Hematopoietic multipotent progenitor cell treated with erythropoietin and hydrocortisone succinate and interleukin-3 and kit ligand, for 4 days (in vitro differentiated cells): Measurements from ENCODE around the gene EHMT1.

Experiments
- DNase-seq: peaks from one replicate; pipeline ENCODE4 v3.0.0-alpha.2; 2015

The EHMT1 gene

GRCh38 chr9:137618105-137619067 lies at the start of gene EHMT1:
Gene EHMT1, plus strand, starts transcription at chr9:137619005. Its CDS starts 24 bp downstream, at chr9:137619029.
- DNase-seq, result peak; percentile 94

- no peak for DNase-seq
These were observed 49.1 kb upstream of the EHMT1 start for GRCh38 chr9:137569609-137570203.

GRCh38 chr9:137570566-137570965 lies 48.2 kb upstream of the EHMT1 start:
- no peak for DNase-seq

- no peak for DNase-seq
These were observed 44.6 kb upstream of the EHMT1 start for GRCh38 chr9:137574192-137574591.

- peak; percentile 16 for DNase-seq
These were observed 43.5 kb upstream of the EHMT1 start for GRCh38 chr9:137575364-137575715.

- DNase-seq, result peak; percentile 26
These were observed 42.9 kb upstream of the EHMT1 start for GRCh38 chr9:137575716-137576411.

- DNase-seq, result peak; percentile 97
These were observed 40.1 kb upstream of the EHMT1 start, which contains the start of gene DPH7 for GRCh38 chr9:137578518-137579258. Gene DPH7, minus strand, starts transcription at chr9:137578925. Its CDS starts 148 bp downstream, at chr9:137578777.

GRCh38 chr9:137579259-137579604 lies 39.6 kb upstream of the EHMT1 start:
- DNase-seq, result no peak

GRCh38 chr9:137580209-137580953 lies 38.4 kb upstream of the EHMT1 start:
- peak; percentile 32 for DNase-seq

GRCh38 chr9:137580954-137581322 lies 37.9 kb upstream of the EHMT1 start:
- no peak for DNase-seq

- DNase-seq, result no peak
These were observed 37.2 kb upstream of the EHMT1 start for GRCh38 chr9:137581361-137582285.

GRCh38 chr9:137582286-137582860 lies 36.4 kb upstream of the EHMT1 start:
- DNase-seq, result peak; percentile 62

GRCh38 chr9:137583347-137583746 lies 35.5 kb upstream of the EHMT1 start:
- no peak for DNase-seq

GRCh38 chr9:137583957-137584356 lies 34.8 kb upstream of the EHMT1 start:
- DNase-seq, result no peak

GRCh38 chr9:137586854-137587253 lies 32.0 kb upstream of the EHMT1 start:
- DNase-seq, result no peak

GRCh38 chr9:137588311-137588710 lies 30.5 kb upstream of the EHMT1 start:
- no peak for DNase-seq

- no peak for DNase-seq
These were observed 29.9 kb upstream of the EHMT1 start for GRCh38 chr9:137588891-137589290.

GRCh38 chr9:137589441-137590122 lies 29.2 kb upstream of the EHMT1 start:
- DNase-seq, result peak; percentile 48

- DNase-seq, result no peak
These were observed 28.7 kb upstream of the EHMT1 start for GRCh38 chr9:137590123-137590468.
